Cardiac fibroblast (primary cell): ENCODE data around the gene ATP11A.

Experiments
- DNase-seq, 2 donors: peaks; one replicate each; pipeline versions ENCODE4 v3.0.0 to v3.0.0-alpha.2; 2010; ENCODE audit warnings: low read depth in 2 of 2
- H3K4me3 ChIP-seq, 2 donors: replicated peaks in 1 of 2; 1 replicate in 1 of 2; 2 replicates in 1 of 2; pipeline ENCODE4 v1.5.1; 2011; ENCODE audit warnings: low read depth in 2 of 2, low read length in 2 of 2, mild to moderate bottlenecking in 2 of 2, moderate library complexity in 1 of 2
- TF ChIP-seq, protein P1 (sequence below): IDR thresholded peaks from one replicate; pipeline ENCODE4 v1.5.1; 2011; ENCODE audit warnings: low read depth, mild to moderate bottlenecking, low read length, inconsistent platforms

Gene ATP11A

DNA sequence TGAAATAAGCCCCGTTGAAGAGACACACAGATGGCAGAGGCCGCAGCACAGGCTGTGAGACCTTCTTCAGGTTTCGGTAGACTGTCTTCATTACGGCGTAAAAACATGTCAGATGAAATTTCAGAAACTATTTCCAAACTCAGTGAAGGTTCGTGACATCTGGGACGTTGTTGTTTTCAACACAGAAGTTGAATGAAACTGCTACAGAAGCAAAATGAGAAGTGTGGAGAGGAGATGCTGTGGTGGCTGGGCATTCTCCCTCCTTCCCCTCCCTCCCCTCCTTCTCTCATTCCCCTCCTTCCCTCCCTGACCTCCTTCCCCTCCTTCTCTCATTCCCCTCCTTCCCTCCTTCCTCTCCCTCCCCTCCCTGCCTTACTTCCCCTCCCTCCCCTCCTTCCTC lies 113.6 kb downstream of the ATP11A start:
- no peak for DNase-seq
- TF ChIP-seq, protein P1, sequence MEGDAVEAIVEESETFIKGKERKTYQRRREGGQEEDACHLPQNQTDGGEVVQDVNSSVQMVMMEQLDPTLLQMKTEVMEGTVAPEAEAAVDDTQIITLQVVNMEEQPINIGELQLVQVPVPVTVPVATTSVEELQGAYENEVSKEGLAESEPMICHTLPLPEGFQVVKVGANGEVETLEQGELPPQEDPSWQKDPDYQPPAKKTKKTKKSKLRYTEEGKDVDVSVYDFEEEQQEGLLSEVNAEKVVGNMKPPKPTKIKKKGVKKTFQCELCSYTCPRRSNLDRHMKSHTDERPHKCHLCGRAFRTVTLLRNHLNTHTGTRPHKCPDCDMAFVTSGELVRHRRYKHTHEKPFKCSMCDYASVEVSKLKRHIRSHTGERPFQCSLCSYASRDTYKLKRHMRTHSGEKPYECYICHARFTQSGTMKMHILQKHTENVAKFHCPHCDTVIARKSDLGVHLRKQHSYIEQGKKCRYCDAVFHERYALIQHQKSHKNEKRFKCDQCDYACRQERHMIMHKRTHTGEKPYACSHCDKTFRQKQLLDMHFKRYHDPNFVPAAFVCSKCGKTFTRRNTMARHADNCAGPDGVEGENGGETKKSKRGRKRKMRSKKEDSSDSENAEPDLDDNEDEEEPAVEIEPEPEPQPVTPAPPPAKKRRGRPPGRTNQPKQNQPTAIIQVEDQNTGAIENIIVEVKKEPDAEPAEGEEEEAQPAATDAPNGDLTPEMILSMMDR, result no peak
- H3K4me3 ChIP-seq, result no peak overlapping the region

DNA sequence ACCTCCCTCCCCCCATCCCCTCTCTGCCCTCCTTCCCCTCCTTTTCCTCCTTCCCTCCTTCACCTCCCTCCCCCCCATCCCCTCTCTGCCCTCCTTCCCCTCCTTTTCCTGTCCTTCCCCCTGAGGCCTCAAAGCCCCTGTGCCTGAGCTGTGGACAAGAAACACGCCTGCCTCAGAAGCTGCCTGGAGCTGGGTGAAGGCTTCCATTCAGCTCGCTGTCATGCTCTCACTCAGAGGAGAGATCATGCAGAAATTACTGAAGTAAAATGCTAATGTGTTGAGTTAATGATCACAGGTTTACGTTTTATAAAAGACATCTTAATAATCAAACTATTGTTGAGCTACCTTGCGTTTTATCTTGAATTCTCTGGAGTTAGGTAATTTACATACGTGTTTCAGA lies 114.5 kb downstream of the ATP11A start:
- no peak overlapping the region for H3K4me3 ChIP-seq
- no peak for DNase-seq
- TF ChIP-seq, protein P1, result no peak

DNA sequence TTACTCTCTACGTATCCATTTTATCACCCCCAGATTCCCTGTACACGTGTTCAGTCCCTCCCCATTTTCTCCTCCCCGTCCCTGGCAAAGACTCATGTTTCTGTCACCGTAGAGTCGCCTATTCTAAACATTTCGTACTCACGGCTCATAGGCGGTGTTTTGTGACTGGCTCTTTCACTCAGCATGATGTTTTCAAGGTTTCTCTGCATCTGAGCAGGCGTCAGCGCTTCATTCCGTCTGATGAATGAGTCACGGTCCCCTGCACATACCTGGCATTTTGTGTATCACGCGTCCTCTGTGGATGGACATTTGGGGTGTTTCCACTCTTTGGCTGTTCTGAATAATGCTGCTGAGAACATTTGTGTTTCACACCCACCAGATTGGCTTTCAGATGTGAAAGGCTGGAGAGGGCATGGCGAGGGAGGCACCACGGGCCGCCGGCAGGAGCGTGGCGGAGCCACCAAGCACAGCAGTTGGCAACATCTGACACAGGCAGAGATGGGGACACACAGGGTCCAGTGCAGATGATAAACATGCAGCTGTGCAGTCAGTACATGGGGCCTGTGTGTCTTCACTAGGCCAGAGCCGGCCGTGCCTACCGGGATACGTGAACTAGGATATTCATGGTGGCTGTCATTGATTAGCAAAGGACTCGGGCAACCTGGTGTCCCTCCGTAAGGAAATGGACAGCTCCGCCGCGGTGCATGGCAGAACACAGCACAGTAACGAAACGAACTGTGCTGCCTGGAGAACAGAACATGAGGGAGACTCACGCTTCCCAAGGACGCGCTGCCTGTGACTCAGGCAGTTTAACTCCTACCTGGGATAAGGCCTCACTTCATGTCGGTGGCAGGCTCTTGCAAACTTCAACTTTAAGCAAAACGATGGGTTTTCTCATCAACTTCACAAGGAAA lies 117.2 kb downstream of the ATP11A start:
- TF ChIP-seq, protein P1, result no peak
- DNase-seq, result no peak
- H3K4me3 ChIP-seq, result no peak overlapping the region

DNA sequence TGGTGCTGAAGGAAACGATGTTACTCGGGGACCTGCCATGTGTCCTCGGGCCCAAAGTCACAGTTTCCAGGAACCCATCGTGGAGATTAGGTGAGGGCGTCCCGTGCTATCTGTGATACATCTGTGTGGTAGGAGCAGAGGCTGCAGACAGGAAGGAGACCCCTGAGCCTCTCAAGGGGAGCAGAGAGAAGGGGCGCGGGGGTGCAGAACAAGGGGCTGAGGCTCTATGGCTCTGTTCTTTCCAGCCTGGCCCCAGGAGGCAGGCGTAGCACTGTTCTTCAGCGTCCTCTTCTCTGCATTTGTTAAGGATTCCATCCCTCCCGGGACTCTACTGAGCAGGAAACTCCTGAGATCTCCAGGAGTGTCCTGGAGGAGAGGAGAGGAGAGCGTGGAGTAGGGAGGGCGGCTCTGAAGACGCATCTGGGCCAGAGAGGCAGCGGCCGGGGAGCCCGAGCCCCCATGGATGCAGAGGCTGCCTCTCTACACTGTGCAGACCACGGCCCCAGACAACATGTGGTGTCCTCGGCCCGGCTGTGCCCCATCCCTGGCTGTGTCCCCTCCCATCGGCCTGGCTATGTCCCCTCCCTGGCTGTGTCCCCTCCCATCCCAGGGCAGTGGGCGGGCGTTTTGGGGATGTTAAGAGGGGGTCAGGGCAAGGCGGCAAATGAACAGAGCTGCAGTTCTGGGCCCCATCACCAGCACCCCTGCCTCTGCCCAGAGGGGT lies 118.0 kb downstream of the ATP11A start:
- DNase-seq, result no peak
- H3K4me3 ChIP-seq, result no peak overlapping the region
- TF ChIP-seq, protein P1, result no peak

DNA sequence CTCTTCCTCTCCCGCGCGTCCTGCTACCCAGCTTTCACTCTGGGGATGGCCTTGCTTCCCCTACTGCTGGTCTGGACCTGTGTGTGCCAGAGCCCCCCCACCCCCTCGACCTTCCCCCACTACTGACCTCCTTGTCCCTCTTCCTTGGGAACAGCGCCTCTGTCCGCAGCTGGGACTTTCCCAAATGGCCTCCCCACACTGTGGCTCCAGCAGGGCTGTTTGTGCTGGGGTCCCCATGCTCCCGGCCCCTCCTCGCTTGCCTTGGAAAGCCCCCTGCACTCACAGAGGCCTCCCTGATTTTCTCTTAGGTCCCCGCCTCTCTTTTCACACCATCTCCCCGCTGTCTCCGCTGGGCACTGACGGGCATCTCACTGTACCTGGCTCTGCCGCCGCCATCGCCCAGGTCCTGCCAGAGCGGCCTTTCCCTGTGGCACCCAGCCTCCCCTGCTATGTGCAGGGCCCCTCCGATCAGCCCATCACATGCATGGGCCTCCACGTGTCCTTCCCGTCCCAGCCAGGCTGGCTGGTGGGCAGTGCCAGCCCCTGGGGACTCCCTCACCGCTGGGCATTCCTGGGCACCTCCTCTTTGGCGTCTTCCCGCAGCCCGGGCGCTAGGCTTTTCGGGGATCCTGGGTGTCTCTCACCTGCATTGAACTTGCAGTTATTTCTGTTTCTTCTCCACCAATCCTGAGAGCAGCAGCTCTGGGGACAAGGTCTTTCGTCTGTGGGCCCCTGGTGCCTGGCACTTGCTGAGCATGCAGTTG lies 118.7 kb downstream of the ATP11A start:
- TF ChIP-seq, protein P1, result no peak
- H3K4me3 ChIP-seq, result no peak overlapping the region
- DNase-seq, result no peak
